BLaER1 (cell line): ENCODE measurements around the gene ERC2.

Experiments
- H3K27ac ChIP-seq: shearing (Covaris generic); formaldehyde crosslinking; 2 replicates; pipeline ENCODE4 v1.8.1; 2022
- H3K27me3 ChIP-seq: shearing (Covaris generic); formaldehyde crosslinking; 2 replicates; pipeline ENCODE4 v1.8.1; 2022
- H3K36me3 ChIP-seq: shearing (Covaris generic); formaldehyde crosslinking; 2 replicates; pipeline ENCODE4 v1.8.1; 2022
- H3K4me1 ChIP-seq: shearing (Covaris generic); formaldehyde crosslinking; 2 replicates; pipeline ENCODE4 v1.8.1; 2022
- H3K4me2 ChIP-seq: shearing (Covaris generic); formaldehyde crosslinking; 2 replicates; pipeline ENCODE4 v1.8.1; 2022
- H3K4me3 ChIP-seq: shearing (Covaris generic); formaldehyde crosslinking; 2 replicates; pipeline ENCODE4 v1.8.1; 2022
- H3K9ac ChIP-seq: shearing (Covaris generic); formaldehyde crosslinking; 2 replicates; pipeline ENCODE4 v1.8.1; 2022
- H3K9me3 ChIP-seq: shearing (Covaris generic); formaldehyde crosslinking; 2 replicates; pipeline ENCODE4 v1.8.1; 2022
- H4K20me1 ChIP-seq: shearing (Covaris generic); formaldehyde crosslinking; 2 replicates; pipeline ENCODE4 v1.8.1; 2022
- Cebpa-rat ChIP-seq: shearing (Covaris generic); IDR thresholded peaks from 2 replicates; pipeline ENCODE4 v1.8.1; 2022

Gene ERC2

DNA sequence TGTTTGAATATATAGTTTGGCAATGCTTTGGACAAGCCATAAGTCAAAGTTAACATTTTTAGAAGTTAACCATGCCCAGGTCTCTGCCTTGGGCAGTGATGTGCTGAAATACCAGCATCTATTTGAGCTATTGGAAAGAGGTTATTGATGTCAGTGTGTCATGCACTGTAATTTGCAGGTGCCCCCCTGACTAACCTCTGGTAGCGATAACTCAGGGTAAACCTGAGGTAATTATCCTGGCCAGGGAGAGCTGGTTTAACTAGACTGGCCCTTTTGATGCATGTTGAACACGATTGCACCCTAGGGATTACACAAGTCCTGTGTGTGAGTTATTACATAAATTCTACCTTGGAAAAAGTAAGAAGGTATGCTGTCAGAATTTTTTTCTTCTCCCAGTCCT, 525.4 kb downstream of the ERC2 start:
- Histone ChIP-seq H3K36me3 (no peaks in the 10 kb centered on the region), H3K27ac (no peak overlapping the region), H3K9me3 (no peaks in the 10 kb centered on the region), H3K4me2 (no peak overlapping the region), H3K9ac (no peak overlapping the region), H3K27me3 (no peaks in the 10 kb centered on the region), H3K4me1 (no peaks in the 10 kb centered on the region), H4K20me1 (no peaks in the 10 kb centered on the region), H3K4me3 (no peak overlapping the region)
- no peak for TF ChIP-seq Cebpa-rat

DNA sequence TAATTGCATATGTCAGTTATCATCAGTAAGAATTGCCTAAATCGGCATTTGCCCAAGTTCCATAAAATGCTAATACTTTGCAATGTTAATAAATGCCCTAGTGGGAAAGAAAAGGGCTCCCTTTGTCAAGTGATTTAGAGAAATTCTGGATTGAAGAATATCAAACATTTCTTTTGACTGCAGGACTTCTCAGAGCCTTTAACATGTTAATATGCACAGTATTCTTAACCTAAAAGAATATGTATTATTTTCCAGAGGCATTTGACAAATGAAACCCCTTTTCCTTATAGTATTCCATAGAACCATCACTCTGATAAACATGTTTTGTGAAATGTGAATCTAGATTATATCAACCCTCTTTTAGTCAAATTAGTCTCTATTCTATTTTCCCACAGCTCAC, 529.0 kb downstream of the ERC2 start:
- H3K4me1 ChIP-seq: no peaks in the 10 kb centered on the region

DNA sequence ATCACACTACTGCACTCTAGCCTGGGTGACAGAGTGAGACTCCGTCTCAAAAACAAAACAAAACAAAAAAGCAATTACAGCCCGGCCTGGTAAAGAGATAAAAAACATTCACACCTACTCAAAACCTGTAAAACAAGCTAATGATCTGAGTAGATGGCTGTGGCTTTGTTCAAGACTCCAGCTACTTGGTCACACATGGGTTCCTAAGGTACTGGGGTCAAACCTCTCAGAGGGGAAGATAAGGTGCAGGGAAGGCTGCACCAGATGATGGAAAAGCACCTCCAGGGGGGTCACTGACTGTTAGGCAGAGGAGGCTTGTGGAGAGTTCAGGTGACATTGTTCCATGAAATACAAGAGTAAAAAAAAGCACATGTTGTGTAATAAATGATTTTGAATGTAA, 531.0 kb downstream of the ERC2 start:
- Histone ChIP-seq H4K20me1 (no peaks in the 10 kb centered on the region), H3K4me2 (no peak overlapping the region), H3K4me3 (no peak overlapping the region), H3K36me3 (no peaks in the 10 kb centered on the region), H3K27me3 (no peaks in the 10 kb centered on the region), H3K9me3 (no peaks in the 10 kb centered on the region), H3K4me1 (no peaks in the 10 kb centered on the region), H3K27ac (no peak overlapping the region), H3K9ac (no peak overlapping the region)
- TF ChIP-seq Cebpa-rat: no peak

More for the DNA sequence above, 529.0 kb downstream of the ERC2 start:
- Histone ChIP-seq H3K27me3 (no peaks in the 10 kb centered on the region), H4K20me1 (no peaks in the 10 kb centered on the region), H3K9ac (no peak overlapping the region), H3K36me3 (no peaks in the 10 kb centered on the region), H3K4me2 (no peak overlapping the region), H3K4me3 (no peak overlapping the region), H3K9me3 (no peaks in the 10 kb centered on the region), H3K27ac (no peak overlapping the region)
- no peak for TF ChIP-seq Cebpa-rat

DNA sequence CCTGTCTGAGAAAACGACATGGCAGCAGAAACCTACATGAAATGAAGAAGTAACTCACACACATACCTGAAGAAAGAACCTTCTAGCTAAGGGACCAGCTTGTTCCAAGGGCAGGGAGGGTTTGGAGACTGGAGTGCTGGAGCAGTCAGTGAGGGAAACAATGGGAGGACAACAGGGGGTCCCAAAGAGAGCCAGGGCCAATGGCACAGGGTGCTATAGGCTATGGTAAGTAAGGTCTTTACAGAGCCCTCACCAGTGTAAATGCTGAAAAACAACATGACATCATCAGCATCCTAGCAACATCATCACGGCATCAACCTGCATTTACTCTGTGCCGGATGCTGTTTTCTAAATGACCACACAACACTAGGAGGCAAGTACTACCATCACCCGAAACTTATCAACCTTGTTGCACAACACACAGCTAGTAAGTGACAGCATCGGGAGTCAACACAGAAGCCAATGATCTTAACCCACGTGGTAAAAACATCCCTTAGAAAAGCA, 531.7 kb downstream of the ERC2 start:
- Histone ChIP-seq H4K20me1 (no peaks in the 10 kb centered on the region), H3K9me3 (no peaks in the 10 kb centered on the region), H3K9ac (no peak overlapping the region), H3K4me1 (no peaks in the 10 kb centered on the region), H3K27ac (no peak overlapping the region), H3K36me3 (no peaks in the 10 kb centered on the region), H3K27me3 (no peaks in the 10 kb centered on the region), H3K4me3 (no peak overlapping the region), H3K4me2 (no peak overlapping the region)
- TF ChIP-seq Cebpa-rat: no peak

DNA sequence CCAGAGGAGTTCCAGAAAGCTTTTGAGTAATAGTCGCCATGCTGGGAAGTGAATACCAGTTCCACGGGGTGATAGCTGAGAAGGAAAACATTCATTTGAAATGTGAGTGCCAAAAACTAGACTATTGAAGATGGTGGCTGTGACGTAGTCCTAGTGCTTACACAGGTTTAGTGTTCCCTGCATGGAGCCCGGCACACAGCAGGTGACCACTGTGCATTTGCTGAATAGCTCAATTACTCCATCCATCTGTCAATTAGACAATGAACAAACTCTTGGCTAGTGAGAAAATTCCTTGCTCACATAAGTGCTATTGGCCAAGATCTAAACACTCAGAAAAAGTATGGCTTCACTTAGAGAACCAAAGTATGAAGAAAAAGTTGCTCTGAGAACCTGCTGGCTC, 533.0 kb downstream of the ERC2 start:
- no peaks in the 10 kb centered on the region for H3K9me3 ChIP-seq
- no peaks in the 10 kb centered on the region for H3K4me1 ChIP-seq
- no peak overlapping the region for H3K27ac ChIP-seq
- H3K27me3 ChIP-seq: no peaks in the 10 kb centered on the region
- H3K4me3 ChIP-seq: no peak overlapping the region
- no peaks in the 10 kb centered on the region for H3K36me3 ChIP-seq
- H3K4me2 ChIP-seq: no peak overlapping the region
- H4K20me1 ChIP-seq: no peaks in the 10 kb centered on the region
- TF ChIP-seq Cebpa-rat: no peak
- no peak overlapping the region for H3K9ac ChIP-seq

DNA sequence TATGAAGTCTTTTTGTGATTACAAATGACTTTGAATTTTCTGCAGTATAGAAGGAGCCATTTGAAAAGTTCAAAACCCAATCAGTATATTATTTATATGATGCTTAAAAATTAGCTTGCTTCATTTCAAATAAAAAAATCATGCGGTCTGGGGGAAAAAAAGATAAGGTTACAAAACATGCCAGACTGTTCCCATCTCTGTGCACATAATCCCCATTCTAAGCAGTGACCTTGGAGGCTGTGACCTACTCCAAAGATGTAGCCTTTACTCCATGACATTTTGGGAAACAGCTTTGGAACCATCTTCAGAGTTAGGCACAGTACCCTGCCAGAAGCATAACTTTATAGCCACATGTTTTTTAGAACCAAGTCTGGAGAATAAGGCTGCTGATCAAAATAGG, 533.5 kb downstream of the ERC2 start:
- no peak overlapping the region for H3K27ac ChIP-seq
- no peaks in the 10 kb centered on the region for H3K9me3 ChIP-seq
- no peaks in the 10 kb centered on the region for H4K20me1 ChIP-seq
- H3K9ac ChIP-seq: no peak overlapping the region
- H3K36me3 ChIP-seq: no peaks in the 10 kb centered on the region
- no peaks in the 10 kb centered on the region for H3K4me1 ChIP-seq
- no peak for TF ChIP-seq Cebpa-rat
- no peak overlapping the region for H3K4me3 ChIP-seq
- H3K4me2 ChIP-seq: no peak overlapping the region
- no peaks in the 10 kb centered on the region for H3K27me3 ChIP-seq

DNA sequence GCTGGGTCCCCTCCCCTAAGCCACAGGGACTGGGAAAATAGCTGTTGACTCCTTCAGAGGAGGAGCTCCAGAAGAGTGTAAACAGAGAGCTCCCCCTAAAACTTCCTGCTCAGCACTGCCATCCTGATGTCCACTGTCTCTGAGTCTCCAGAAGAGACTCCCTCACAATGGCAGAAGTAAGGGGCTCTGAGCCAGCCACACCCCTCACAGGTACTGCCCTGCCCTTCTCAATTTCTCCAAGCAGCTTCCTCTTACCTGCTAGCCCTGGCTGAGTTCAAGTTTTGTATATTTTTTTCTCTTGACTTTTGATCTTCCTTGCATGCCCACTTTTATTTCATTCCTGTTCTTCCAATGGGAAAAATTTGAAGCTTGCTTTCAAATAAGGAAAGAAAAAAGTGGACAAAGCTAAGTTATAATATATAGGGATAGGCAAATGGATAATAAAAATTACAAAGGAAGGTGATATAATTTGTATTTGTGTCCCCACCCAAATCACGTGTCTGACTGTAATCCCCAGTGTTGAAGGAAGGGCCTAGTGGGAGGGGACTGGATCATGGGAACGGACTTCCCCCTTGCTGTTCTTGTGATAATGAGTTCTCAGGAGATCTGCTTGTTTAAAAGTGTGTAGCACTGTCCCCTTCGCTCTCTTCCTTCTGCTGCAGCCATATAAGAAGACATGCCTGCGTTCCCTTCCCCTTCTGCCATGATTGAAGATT, 539.0 kb downstream of the ERC2 start:
- no peak for TF ChIP-seq Cebpa-rat
- H3K27ac ChIP-seq: no peak overlapping the region
- no peaks in the 10 kb centered on the region for H3K27me3 ChIP-seq
- H3K4me2 ChIP-seq: no peak overlapping the region
- H4K20me1 ChIP-seq: no peaks in the 10 kb centered on the region
- no peaks in the 10 kb centered on the region for H3K4me1 ChIP-seq
- no peaks in the 10 kb centered on the region for H3K36me3 ChIP-seq
- H3K9me3 ChIP-seq: no peaks in the 10 kb centered on the region
- H3K4me3 ChIP-seq: no peak overlapping the region
- H3K9ac ChIP-seq: no peak overlapping the region

DNA sequence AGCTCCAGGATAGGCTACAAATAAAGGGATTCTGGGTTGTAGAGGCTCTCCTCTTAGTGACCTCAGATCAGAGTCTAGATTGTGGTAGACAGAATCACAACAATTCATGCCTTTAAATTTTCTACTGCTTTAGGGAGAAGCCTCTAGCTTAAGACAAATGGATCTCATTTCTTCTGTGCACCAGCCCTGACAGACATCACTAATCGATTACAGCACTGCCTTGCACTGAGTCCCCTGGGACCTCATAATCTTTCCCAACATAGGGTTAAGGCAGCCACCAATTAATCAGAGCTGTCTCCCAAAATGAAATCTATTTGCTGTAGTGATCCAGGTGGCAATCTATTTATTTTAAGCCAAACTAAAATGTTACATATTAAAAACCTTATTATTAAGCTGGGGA, 544.6 kb downstream of the ERC2 start:
- Histone ChIP-seq H3K9me3 (no peaks in the 10 kb centered on the region), H4K20me1 (no peaks in the 10 kb centered on the region), H3K4me3 (no peak overlapping the region), H3K4me2 (no peak overlapping the region), H3K4me1 (peaks cover 30% of the 10 kb centered on the region), H3K36me3 (no peaks in the 10 kb centered on the region), H3K9ac (no peak overlapping the region), H3K27me3 (no peaks in the 10 kb centered on the region), H3K27ac (no peak overlapping the region)
- no peak for TF ChIP-seq Cebpa-rat

- Histone ChIP-seq H3K4me2 (no peak overlapping the region), H4K20me1 (no peaks in the 10 kb centered on the region), H3K9ac (no peak overlapping the region), H3K4me1 (peaks cover 30% of the 10 kb centered on the region), H3K4me3 (no peak overlapping the region), H3K27me3 (no peaks in the 10 kb centered on the region), H3K36me3 (no peaks in the 10 kb centered on the region), H3K9me3 (no peaks in the 10 kb centered on the region), H3K27ac (no peak overlapping the region)
- no peak for TF ChIP-seq Cebpa-rat
These were observed 545.1 kb downstream of the ERC2 start for GRCh38 chr3:55923207-55923606.

- TF ChIP-seq Cebpa-rat: no peak
- H3K9ac ChIP-seq: no peak overlapping the region
- H3K4me2 ChIP-seq: no peak overlapping the region
- H3K4me1 ChIP-seq: no peaks in the 10 kb centered on the region
- H3K27ac ChIP-seq: no peak overlapping the region
- H4K20me1 ChIP-seq: no peaks in the 10 kb centered on the region
- no peak overlapping the region for H3K4me3 ChIP-seq
- H3K27me3 ChIP-seq: no peaks in the 10 kb centered on the region
- H3K9me3 ChIP-seq: no peaks in the 10 kb centered on the region
- no peaks in the 10 kb centered on the region for H3K36me3 ChIP-seq
These were observed 555.4 kb downstream of the ERC2 start for GRCh38 chr3:55912880-55913279.

DNA sequence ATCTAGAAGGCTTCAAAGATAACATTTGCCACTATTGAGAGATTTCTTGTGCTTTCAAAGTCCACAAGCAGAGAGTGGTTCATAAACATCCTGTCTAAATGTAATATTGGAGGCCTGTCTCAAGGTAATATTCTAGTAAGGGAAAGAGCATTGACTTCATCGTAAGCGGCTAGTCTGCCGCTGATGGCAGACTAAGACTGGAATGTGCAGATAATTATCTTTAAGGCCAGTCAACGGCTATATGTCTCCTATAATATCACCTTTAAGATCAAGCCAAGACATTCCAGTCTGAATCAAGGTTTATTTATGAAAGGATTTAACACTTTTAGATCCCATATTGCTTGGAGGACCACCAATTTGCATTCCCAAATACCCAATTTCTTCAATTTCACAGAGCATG, 557.0 kb downstream of the ERC2 start:
- no peaks in the 10 kb centered on the region for H3K27me3 ChIP-seq
- no peak overlapping the region for H3K4me3 ChIP-seq
- H3K9me3 ChIP-seq: no peaks in the 10 kb centered on the region
- H3K4me2 ChIP-seq: no peak overlapping the region
- no peaks in the 10 kb centered on the region for H3K4me1 ChIP-seq
- no peak overlapping the region for H3K9ac ChIP-seq
- no peaks in the 10 kb centered on the region for H3K36me3 ChIP-seq
- TF ChIP-seq Cebpa-rat: no peak
- H3K27ac ChIP-seq: no peak overlapping the region
- H4K20me1 ChIP-seq: no peaks in the 10 kb centered on the region
